Skeletal muscle tissue (tissue), 4 donors: ENCODE results near the gene HEATR1. TPM values are rescaled to one million over a fixed set of nuclear protein-coding genes. Genes with fewer than 3 reads are reported as not detected.
A peak's percentile ranks its signal among the peaks of the same experiment; 100 is the strongest.
"Not testable (repeated sequence)": the region's sequence is repeated elsewhere in the genome, so short reads cannot be mapped to it uniquely, and the experiment has no call there.

Experiments used
- H3K27ac ChIP-seq: one replicate; pipeline ENCODE4 v1.7.0; 2013; ENCODE audit warnings: mild to moderate bottlenecking, low read depth, low read length, inconsistent platforms
- H3K27me3 ChIP-seq, 3 donors: one replicate each; pipeline ENCODE4 v1.7.0; 2013; ENCODE audit warnings: low read length in 3 of 3; ENCODE audit not compliant: control insufficient read depth in 3 of 3, insufficient read depth in 3 of 3
- H3K36me3 ChIP-seq, 3 donors: one replicate each; pipeline ENCODE4 v1.7.0; 2013; ENCODE audit warnings: low read length in 3 of 3; ENCODE audit not compliant: control insufficient read depth in 3 of 3, insufficient read depth in 3 of 3
- H3K4me1 ChIP-seq, 3 donors: one replicate each; pipeline ENCODE4 v1.7.0; 2013; ENCODE audit warnings: low read length in 3 of 3, mild to moderate bottlenecking in 3 of 3; ENCODE audit not compliant: control insufficient read depth in 3 of 3, insufficient read depth in 3 of 3
- H3K4me3 ChIP-seq, 3 donors: one replicate each; pipeline ENCODE4 v1.7.0; 2013; ENCODE audit warnings: low read length in 3 of 3
- H3K9ac ChIP-seq, 3 donors: one replicate each; pipeline ENCODE4 v1.7.0; 2013; ENCODE audit warnings: low read length in 3 of 3, mild to moderate bottlenecking in 3 of 3, moderate library complexity in 2 of 3, low read depth in 1 of 3
- H3K9me3 ChIP-seq, 3 donors: one replicate each; pipeline ENCODE4 v1.7.0; 2013; ENCODE audit warnings: low read length in 3 of 3; ENCODE audit not compliant: control insufficient read depth in 3 of 3
- total RNA-seq: library from RNA; depleted of rRNA; stranded (reverse); fragments of >200 nt; gene quantifications from one replicate; pipeline ENCODE4 v1.2.3, GENCODE V29; 2014
- donor health status: Osteomylitis.

The HEATR1 gene
- total RNA-seq, 1 donor from 2014 or later = 34.4 TPM

- Histone ChIP-seq H3K4me3 (no peak overlapping the region), H3K27me3 (no peaks in the 10 kb centered on the region), H3K9me3 (no peaks in the 10 kb centered on the region), H3K36me3 (no peaks in the 10 kb centered on the region), H3K27ac (no peak overlapping the region), H3K9ac (no peak overlapping the region), H3K4me1 (no peaks in the 10 kb centered on the region)
These were observed 89.4 kb downstream of the HEATR1 start for GRCh38 chr1:236514703-236515442.

DNA sequence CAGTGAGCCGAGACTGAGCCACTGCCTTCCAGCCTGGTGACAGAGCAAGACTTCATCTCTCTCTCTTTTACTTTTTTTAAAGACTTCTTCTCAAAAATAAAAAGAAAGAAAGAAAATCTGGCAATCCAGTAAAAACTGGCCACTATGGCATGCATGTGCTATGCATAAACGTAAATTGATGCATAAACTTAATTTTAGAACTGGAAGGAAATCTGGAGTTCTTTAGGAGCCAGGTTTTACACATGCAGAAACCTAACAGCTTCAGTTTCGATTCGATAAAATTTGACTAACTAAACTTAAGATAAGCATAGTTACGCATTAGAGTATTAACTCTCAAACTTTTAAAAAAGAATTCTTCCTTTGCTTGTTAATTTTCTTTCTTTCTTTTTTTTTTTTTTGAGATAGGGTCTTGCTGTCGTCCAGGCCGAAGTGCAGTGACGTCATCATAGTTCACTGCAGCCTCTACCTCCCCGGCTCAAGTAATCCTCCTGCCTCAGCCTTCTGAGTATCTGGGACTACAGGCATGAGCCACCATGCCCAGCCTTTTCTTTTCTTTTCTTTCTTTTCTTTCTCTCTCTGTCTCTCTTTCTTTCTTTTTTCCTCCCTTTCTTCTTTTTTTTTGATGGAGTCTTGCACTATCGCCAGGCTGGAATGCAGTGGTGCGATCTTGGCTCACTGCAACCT is 92.4 kb downstream of the HEATR1 start:
- Histone ChIP-seq H3K27ac (no peak overlapping the region), H3K36me3 (no peaks in the 10 kb centered on the region), H3K27me3 (no peaks in the 10 kb centered on the region), H3K4me1 (no peaks in the 10 kb centered on the region), H3K4me3 (no peak overlapping the region), H3K9me3 (no peaks in the 10 kb centered on the region), H3K9ac (no peak overlapping the region)

DNA sequence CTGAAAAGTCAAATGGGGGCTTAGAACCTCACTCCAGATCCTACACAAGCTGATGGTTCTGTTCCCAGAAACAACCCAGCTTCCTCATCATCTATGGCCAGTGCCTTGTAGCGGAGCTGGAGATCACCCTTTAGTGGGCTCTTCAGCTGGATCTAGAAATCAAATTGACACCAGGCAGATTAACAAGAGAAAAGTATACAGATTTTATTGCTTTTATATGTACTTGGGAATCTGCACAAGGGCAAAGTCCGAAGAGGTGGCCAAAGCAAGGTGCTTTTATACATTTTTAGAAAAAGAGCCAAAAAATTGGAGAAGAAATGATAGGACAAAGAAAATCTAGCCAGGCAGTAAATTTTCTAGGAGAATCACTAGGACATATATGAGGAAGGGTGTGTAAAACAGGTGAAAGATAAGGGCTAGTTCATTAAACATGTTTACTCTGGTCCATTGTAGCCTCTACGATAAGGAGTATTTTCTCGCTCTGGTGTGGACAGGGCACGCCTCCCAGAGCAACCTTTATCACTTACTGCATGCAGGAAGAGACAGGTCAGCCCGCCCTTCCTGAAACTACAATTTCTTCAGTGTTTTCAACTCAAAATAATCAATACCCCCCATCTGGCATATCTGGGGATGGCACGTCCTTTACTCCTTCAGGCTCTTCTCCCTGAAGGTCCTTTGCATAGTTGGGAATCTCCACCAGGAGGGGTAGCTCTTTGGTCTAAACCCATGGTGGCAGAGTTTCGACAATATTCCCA is 94.5 kb downstream of the HEATR1 start:
- Histone ChIP-seq H3K9ac (no peak overlapping the region), H3K4me3 (no peak overlapping the region), H3K9me3 (no peaks in the 10 kb centered on the region), H3K4me1 (no peaks in the 10 kb centered on the region), H3K27ac (no peak overlapping the region), H3K27me3 (no peaks in the 10 kb centered on the region), H3K36me3 (no peaks in the 10 kb centered on the region)

- H3K27ac ChIP-seq = no peak overlapping the region
- H3K9me3 ChIP-seq = no peaks in the 10 kb centered on the region
- no peak overlapping the region for H3K4me3 ChIP-seq
- no peaks in the 10 kb centered on the region for H3K27me3 ChIP-seq
- H3K9ac ChIP-seq = no peak overlapping the region
- no peaks in the 10 kb centered on the region for H3K36me3 ChIP-seq
- no peaks in the 10 kb centered on the region for H3K4me1 ChIP-seq
These were observed 95.1 kb downstream of the HEATR1 start for GRCh38 chr1:236509203-236509602.

- Histone ChIP-seq H3K27me3 (no peaks in the 10 kb centered on the region), H3K4me1 (no peaks in the 10 kb centered on the region), H3K9me3 (no peaks in the 10 kb centered on the region), H3K36me3 (no peaks in the 10 kb centered on the region), H3K27ac (no peak overlapping the region), H3K9ac (no peak overlapping the region), H3K4me3 (no peak overlapping the region)
These were observed 95.7 kb downstream of the HEATR1 start for GRCh38 chr1:236508593-236509027.

GRCh38 chr1:236507022-236507700 is 97.2 kb downstream of the HEATR1 start:
- Histone ChIP-seq H3K36me3 (no peaks in the 10 kb centered on the region), H3K9ac (no peak overlapping the region), H3K27me3 (no peaks in the 10 kb centered on the region), H3K4me1 (peaks cover 0 to 5% (median 0%) of the 10 kb centered on the region in 3 donors), H3K9me3 (no peaks in the 10 kb centered on the region), H3K4me3 (no peak overlapping the region), H3K27ac (no peak overlapping the region)

DNA sequence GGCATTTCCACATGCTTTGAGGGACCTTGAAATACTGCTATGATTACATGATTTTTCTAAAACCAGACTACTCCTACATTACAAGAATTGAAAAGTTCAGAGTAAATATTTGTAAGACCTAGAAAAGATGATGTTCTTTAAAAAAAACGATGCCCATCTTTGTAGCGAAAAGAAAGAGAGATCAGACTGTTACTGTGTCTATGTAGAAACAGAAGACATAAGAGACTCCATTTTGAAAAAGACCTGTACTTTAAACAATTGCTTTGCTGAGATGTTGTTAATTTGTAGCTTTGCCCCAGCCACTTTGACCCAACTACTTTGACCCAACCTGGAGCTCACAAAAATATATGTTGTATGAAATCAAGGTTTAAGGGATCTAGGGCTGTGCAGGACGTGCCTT is 100.0 kb downstream of the HEATR1 start:
- not testable (repeated sequence) for H3K27me3 ChIP-seq, H3K9me3 ChIP-seq, H3K4me3 ChIP-seq, H3K36me3 ChIP-seq, H3K9ac ChIP-seq, H3K27ac ChIP-seq, H3K4me1 ChIP-seq

- Histone ChIP-seq H3K27me3 (peaks cover 0 to 3% (median 0%) of the 10 kb centered on the region in 3 donors), H3K27ac (no peak overlapping the region), H3K36me3 (no peaks in the 10 kb centered on the region), H3K9ac (peak overlapping the region in 2 of 3 donors; percentile 33 to 40), H3K4me3 (peak overlapping the region; percentile 12 to 66 (median 49)), H3K4me1 (peaks cover 0 to 5% (median 0%) of the 10 kb centered on the region in 3 donors), H3K9me3 (no peaks in the 10 kb centered on the region)
These were observed 101.2 kb downstream of the HEATR1 start for GRCh38 chr1:236502972-236503639.

- no peaks in the 10 kb centered on the region for H3K9me3 ChIP-seq
- H3K4me3 ChIP-seq = peak overlapping the region in 1 of 3 donors; percentile 66
- H3K9ac ChIP-seq = no peak overlapping the region
- H3K27me3 ChIP-seq = peaks cover 0 to 3% (median 0%) of the 10 kb centered on the region in 3 donors
- no peak overlapping the region for H3K27ac ChIP-seq
- peaks cover 0 to 5% (median 0%) of the 10 kb centered on the region in 3 donors for H3K4me1 ChIP-seq
- no peaks in the 10 kb centered on the region for H3K36me3 ChIP-seq
These were observed 101.7 kb downstream of the HEATR1 start for GRCh38 chr1:236502579-236502971.
